Small intestine (tissue), 7 donors: ENCODE measurements around the gene ABCD3. TPM values are rescaled to one million over a fixed set of nuclear protein-coding genes. Genes with fewer than 3 reads are reported as not detected.
"Not testable (repeated sequence)": the region's sequence is repeated elsewhere in the genome, so short reads cannot be mapped to it uniquely, and the experiment has no call there.

ENCODE experiments used
- DNase-seq, 2 donors: peaks; one replicate each; pipeline versions ENCODE4 v3.0.0 to v3.0.0-alpha.2; 2013
- FAIRE-seq: peaks from 2 replicates; lab custom pipeline; 2012; peaks lifted over from hg19 to GRCh38; lab: Jason Lieb, UNC
- H3K27ac ChIP-seq, 3 donors: one replicate each; pipeline ENCODE4 v1.5.1; 2013; ENCODE audit warnings: low read length in 2 of 3, mild to moderate bottlenecking in 2 of 3, control low read depth in 1 of 3, inconsistent platforms in 1 of 3, low read depth in 1 of 3, moderate library complexity in 1 of 3
- H3K27me3 ChIP-seq, 3 donors: one replicate each; pipeline ENCODE4 v1.6.1; 2013; ENCODE audit warnings: low read length in 3 of 3, inconsistent platforms in 1 of 3; ENCODE audit not compliant: control insufficient read depth in 3 of 3, insufficient read depth in 3 of 3
- H3K36me3 ChIP-seq, 3 donors: one replicate each; pipeline ENCODE4 v1.6.1; 2013; ENCODE audit warnings: low read length in 3 of 3, inconsistent platforms in 1 of 3, low read depth in 1 of 3, mild to moderate bottlenecking in 1 of 3, moderate library complexity in 1 of 3; ENCODE audit not compliant: control insufficient read depth in 3 of 3, insufficient read depth in 2 of 3
- H3K4me1 ChIP-seq, 3 donors: one replicate each; pipeline ENCODE4 v1.6.1; 2013; ENCODE audit warnings: low read length in 2 of 3, inconsistent platforms in 1 of 3, low read depth in 1 of 3, mild to moderate bottlenecking in 1 of 3, moderate library complexity in 1 of 3; ENCODE audit not compliant: control insufficient read depth in 3 of 3, insufficient read depth in 2 of 3
- H3K4me3 ChIP-seq, 3 donors: one replicate each; pipeline ENCODE4 v1.5.1; 2013; ENCODE audit warnings: low read length in 3 of 3, control low read depth in 1 of 3, inconsistent platforms in 1 of 3, low read depth in 1 of 3, mild to moderate bottlenecking in 1 of 3, moderate library complexity in 1 of 3
- H3K9me3 ChIP-seq, 2 donors: one replicate each; pipeline ENCODE4 v1.6.1; 2013; ENCODE audit warnings: low read depth in 1 of 2, low read length in 1 of 2; ENCODE audit not compliant: control insufficient read depth in 2 of 2, insufficient read depth in 1 of 2
- WGBS, 3 donors: extraction: QIAGEN DNeasy Blood & Tissue Kit; methylation state at CpG; one replicate each; pipeline ENCODE4 v1.1.7; 2013; 5-methylcytosine and 5-hydroxymethylcytosine counted together
- polyA plus RNA-seq, 4 donors: library from polyadenylated mRNA; stranded (reverse) in 3 of 4; unstranded in 1 of 4; fragments of 200-250 nt in 3 of 4; fragments of 120-200 nt in 1 of 4; gene quantifications; one replicate each; pipeline versions ENCODE4 v1.2.1 to v1.2.3, GENCODE V29; 2013
- donor health status: healthy with polysubstance abuse.
- donor health status: control.
- donor health status: control.
- donor health status: Bipolar disorder and iron deficiency.
- donor health status: healthy.

Gene ABCD3
- polyA plus RNA-seq, 4 donors = 31.3 to 58.6 (median 38.2) TPM

- Histone ChIP-seq H3K9me3 (peaks cover 0 to 55% of the 10 kb centered on the region in 2 donors), H3K36me3 (peaks cover 2 to 24% (median 9%) of the 10 kb centered on the region in 3 donors)
- H3K4me1 ChIP-seq, H3K27ac ChIP-seq, H3K4me3 ChIP-seq, FAIRE-seq, DNase-seq, H3K27me3 ChIP-seq: not testable (repeated sequence)
- 94 to 99% (median 95%) methylated on average over 3 of the region's 3 CpGs for WGBS, 3 donors
These were observed 30.6 kb downstream of the ABCD3 start for GRCh38 chr1:94448741-94449140.

GRCh38 chr1:94456736-94457135 lies 38.5 kb downstream of the ABCD3 start:
- Histone ChIP-seq H3K4me1 (no peaks in the 10 kb centered on the region), H3K9me3 (peaks cover 0 to 3% of the 10 kb centered on the region in 2 donors), H3K36me3 (peaks cover 0 to 9% (median 6%) of the 10 kb centered on the region in 3 donors), H3K27me3 (no peaks in the 10 kb centered on the region), H3K4me3 (no peak overlapping the region), H3K27ac (no peak overlapping the region)
- no peak for FAIRE-seq
- DNase-seq = no peak
- WGBS, 3 donors = 84 to 89% (median 84%) methylated on average over 2 of the region's 2 CpGs

- peak in 1 of 2 donors; percentile 19 for DNase-seq
- Histone ChIP-seq H3K4me3 (no peak overlapping the region), H3K27me3 (no peaks in the 10 kb centered on the region), H3K4me1 (no peaks in the 10 kb centered on the region), H3K9me3 (no peaks in the 10 kb centered on the region), H3K36me3 (peaks cover 4% of the 10 kb centered on the region in 3 donors), H3K27ac (no peak overlapping the region)
- FAIRE-seq = no peak
- WGBS, 3 donors = 58 to 76% (median 58%) methylated on average over 2 of the region's 2 CpGs
These were observed 44.4 kb downstream of the ABCD3 start for GRCh38 chr1:94462606-94463005.

- H3K4me1 ChIP-seq = no peaks in the 10 kb centered on the region
- DNase-seq (no peak), FAIRE-seq (no peak)
- H3K27ac ChIP-seq = no peak overlapping the region
- no peaks in the 10 kb centered on the region for H3K27me3 ChIP-seq
- 66 to 85% (median 67%) methylated on average over 3 of the region's 3 CpGs for WGBS, 3 donors
- H3K4me3 ChIP-seq = no peak overlapping the region
- no peaks in the 10 kb centered on the region for H3K9me3 ChIP-seq
- H3K36me3 ChIP-seq = peaks cover 4 to 6% (median 4%) of the 10 kb centered on the region in 3 donors
These were observed 45.0 kb downstream of the ABCD3 start for GRCh38 chr1:94463056-94463764.

- Histone ChIP-seq H3K4me3 (no peak overlapping the region), H3K4me1 (no peaks in the 10 kb centered on the region), H3K36me3 (peaks cover 4 to 6% (median 4%) of the 10 kb centered on the region in 3 donors), H3K9me3 (no peaks in the 10 kb centered on the region), H3K27me3 (no peaks in the 10 kb centered on the region), H3K27ac (no peak overlapping the region)
- 54 to 74% (median 58%) methylated on average over 3 of the region's 3 CpGs for WGBS, 3 donors
- FAIRE-seq (no peak), DNase-seq (peak; percentile 26 to 74)
These were observed 45.7 kb downstream of the ABCD3 start for GRCh38 chr1:94463765-94464330.

- no peaks in the 10 kb centered on the region for H3K9me3 ChIP-seq
These were observed 50.5 kb downstream of the ABCD3 start for GRCh38 chr1:94468708-94469107.

GRCh38 chr1:94471271-94471670 lies 53.1 kb downstream of the ABCD3 start:
- no peak for DNase-seq
- H3K27ac ChIP-seq = no peak overlapping the region
- H3K27me3 ChIP-seq = no peaks in the 10 kb centered on the region
- 87 to 96% (median 93%) methylated on average over 2 of the region's 2 CpGs for WGBS, 3 donors
- H3K9me3 ChIP-seq = no peaks in the 10 kb centered on the region
- H3K4me1 ChIP-seq = no peaks in the 10 kb centered on the region
- no peak overlapping the region for H3K4me3 ChIP-seq
- FAIRE-seq = no peak
- H3K36me3 ChIP-seq = peaks cover 0 to 5% (median 4%) of the 10 kb centered on the region in 3 donors

More at GRCh38 chr1:94468708-94469107, 50.5 kb downstream of the ABCD3 start:
- Histone ChIP-seq H3K4me1 (no peaks in the 10 kb centered on the region), H3K4me3 (no peak overlapping the region), H3K36me3 (peaks cover 4 to 8% (median 6%) of the 10 kb centered on the region in 3 donors), H3K27ac (no peak overlapping the region), H3K27me3 (no peaks in the 10 kb centered on the region)
- FAIRE-seq (no peak), DNase-seq (no peak)

GRCh38 chr1:94475232-94475631 lies 57.0 kb downstream of the ABCD3 start:
- Histone ChIP-seq H3K27me3 (no peaks in the 10 kb centered on the region), H3K36me3 (peaks cover 2 to 6% (median 2%) of the 10 kb centered on the region in 3 donors), H3K4me1 (no peaks in the 10 kb centered on the region), H3K9me3 (no peaks in the 10 kb centered on the region), H3K27ac (no peak overlapping the region), H3K4me3 (no peak overlapping the region)
- DNase-seq = no peak
- FAIRE-seq = no peak
